Liver (tissue), 9 donors: ENCODE results near the gene TPSD1. TPM values are rescaled to one million over a fixed set of nuclear protein-coding genes. Genes with fewer than 3 reads are reported as not detected.

Experiments
- DNase-seq: peaks from one replicate; pipeline ENCODE4 v3.0.0-alpha.2; 2017; ENCODE audit warnings: low spot score
- H3K27ac ChIP-seq, 2 donors: one replicate each; pipeline ENCODE4 v1.7.0; 2013; ENCODE audit warnings: inconsistent platforms in 2 of 2, low read length in 2 of 2, control low read depth in 1 of 2, low read depth in 1 of 2, mild to moderate bottlenecking in 1 of 2
- H3K27me3 ChIP-seq, 4 donors: one replicate each; pipeline versions ENCODE4 v1.6.1 to v1.7.0; 2013; ENCODE audit warnings: low read length in 3 of 4, inconsistent platforms in 1 of 4, mild to moderate bottlenecking in 1 of 4, moderate library complexity in 1 of 4; ENCODE audit not compliant: control insufficient read depth in 4 of 4, insufficient read depth in 4 of 4
- H3K36me3 ChIP-seq, 4 donors: one replicate each; pipeline versions ENCODE4 v1.6.1 to v1.7.0; 2013; ENCODE audit warnings: low read length in 3 of 4, mild to moderate bottlenecking in 3 of 4, low read depth in 1 of 4, moderate library complexity in 1 of 4; ENCODE audit not compliant: control insufficient read depth in 4 of 4, insufficient read depth in 3 of 4
- H3K4me1 ChIP-seq, 4 donors: one replicate each; pipeline versions ENCODE4 v1.6.1 to v1.7.0; 2013; ENCODE audit warnings: low read length in 3 of 4, mild to moderate bottlenecking in 3 of 4, moderate library complexity in 1 of 4; ENCODE audit not compliant: control insufficient read depth in 4 of 4, insufficient read depth in 4 of 4
- H3K4me3 ChIP-seq, 3 donors: one replicate each; pipeline versions ENCODE4 v1.6.1 to v1.7.0; 2013; ENCODE audit warnings: low read length in 3 of 3, control low read depth in 1 of 3, low read depth in 1 of 3, mild to moderate bottlenecking in 1 of 3
- H3K9ac ChIP-seq, 2 donors: one replicate each; pipeline ENCODE4 v1.7.0; 2013; ENCODE audit warnings: low read length in 2 of 2, mild to moderate bottlenecking in 2 of 2, moderate library complexity in 2 of 2, control low read depth in 1 of 2, low read depth in 1 of 2
- H3K9me3 ChIP-seq, 4 donors: one replicate each; pipeline versions ENCODE4 v1.6.1 to v1.7.0; 2013; ENCODE audit warnings: low read length in 3 of 4; ENCODE audit not compliant: control insufficient read depth in 4 of 4
- FOXA1 ChIP-seq: IDR thresholded peaks from 2 replicates; pipeline ENCODE4 v1.6.1; 2016; ENCODE audit warnings: antibody characterized with exemption
- HNF4A ChIP-seq, 2 donors: conservative IDR thresholded peaks; 2 replicates each; pipeline ENCODE4 v1.6.1; 2016; ENCODE audit warnings: antibody characterized with exemption in 2 of 2, mild to moderate bottlenecking in 2 of 2
- HNF4G ChIP-seq: IDR thresholded peaks from 2 replicates; pipeline ENCODE4 v1.6.1; 2016; ENCODE audit warnings: antibody characterized with exemption
- JUND ChIP-seq, 2 donors: IDR thresholded peaks; 2 replicates each; pipeline ENCODE4 v1.6.1; 2016; ENCODE audit warnings: antibody characterized with exemption in 2 of 2
- RAD21 ChIP-seq, 2 donors: IDR thresholded peaks; 2 replicates each; pipeline ENCODE4 v1.6.1; 2016; ENCODE audit warnings: antibody characterized with exemption in 2 of 2, mild to moderate bottlenecking in 2 of 2
- SP1 ChIP-seq: IDR thresholded peaks from 2 replicates; pipeline ENCODE4 v1.6.1; 2018; ENCODE audit warnings: antibody characterized with exemption, mild to moderate bottlenecking
- TAF1 ChIP-seq: conservative IDR thresholded peaks from 2 replicates; pipeline ENCODE4 v1.6.1; 2016; ENCODE audit warnings: antibody characterized with exemption, mild to moderate bottlenecking
- YY1 ChIP-seq: IDR thresholded peaks from 2 replicates; pipeline ENCODE4 v1.6.1; 2016; ENCODE audit warnings: antibody characterized with exemption, mild to moderate bottlenecking
- WGBS: extraction: QIAGEN DNeasy Blood & Tissue Kit; methylation state at CpG from one replicate; pipeline ENCODE4 v1.1.7; 2013; 5-methylcytosine and 5-hydroxymethylcytosine counted together
- polyA plus RNA-seq, 2 donors: library from polyadenylated mRNA; stranded (reverse) in 1 of 2; unstranded in 1 of 2; fragments of 200-250 nt in 1 of 2; fragments of >200 nt in 1 of 2; fragmentation: Nextera tagmentation in 1 of 2; extraction: Ambion mirVana in 1 of 2; gene quantifications; one replicate each; pipeline versions ENCODE4 v1.2.1 to v1.2.3, GENCODE V29; 2013 to 2015
- total RNA-seq, 2 donors: library from RNA; depleted of rRNA; stranded (reverse); fragments of >200 nt; gene quantifications; one replicate each; pipeline ENCODE4 v1.2.3, GENCODE V29; 2014
- TF ChIP-seq, protein P1 (sequence below): IDR thresholded peaks from 2 replicates; pipeline ENCODE4 v1.6.1; 2016; ENCODE audit warnings: antibody characterized with exemption, mild to moderate bottlenecking
- TF ChIP-seq, protein P2 (sequence below): IDR thresholded peaks from 2 replicates; pipeline ENCODE4 v1.6.1; 2016; ENCODE audit warnings: antibody characterized with exemption
- TF ChIP-seq, protein P3 (sequence below): IDR thresholded peaks from 2 replicates; pipeline ENCODE4 v1.6.1; 2016; ENCODE audit warnings: antibody characterized with exemption
- TF ChIP-seq, protein P4 (sequence below): fragments of 150-350 bp; IDR thresholded peaks from 2 replicates; pipeline ENCODE4 v1.5.1; 2017; ENCODE audit warnings: improper control_type of control experiment, low read depth, low read length; ENCODE audit not compliant: missing input control
- TF ChIP-seq, protein P5 (sequence below): IDR thresholded peaks from 2 replicates; pipeline ENCODE4 v1.6.1; 2016; ENCODE audit warnings: antibody characterized with exemption
- donor health status: healthy.
- donor health status: healthy.
- donor health status: healthy.
- donor health status: healthy.
- donor health status: healthy.

TPSD1 gene
- total and polyA plus RNA-seq, 4 donors, result 0.28 to 0.40 TPM; not detected in 2

DNA sequence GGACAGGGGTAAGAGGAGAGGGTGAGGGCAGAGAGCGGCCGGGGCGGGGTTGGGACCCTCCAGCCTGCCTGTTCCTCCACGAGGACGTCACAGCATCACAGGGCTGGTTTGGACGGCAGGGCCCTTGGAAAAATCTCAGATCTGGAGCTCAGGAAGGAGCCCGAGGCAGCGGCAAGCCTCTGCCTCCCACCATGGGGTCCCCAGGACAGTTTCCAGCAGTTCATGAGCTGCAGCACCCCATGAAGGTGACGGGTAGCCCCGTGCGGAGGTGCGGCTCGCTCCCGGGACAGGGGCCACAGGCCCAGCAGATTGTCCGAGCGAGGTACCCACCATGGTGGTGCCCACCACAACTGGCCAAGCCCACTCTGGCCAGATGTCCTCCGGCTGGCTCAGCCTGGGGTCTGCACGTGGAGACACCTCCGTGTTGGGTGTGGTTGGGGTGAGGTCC, 21.3 kb downstream of the TPSD1 start (continued):
- TF ChIP-seq, protein P1, sequence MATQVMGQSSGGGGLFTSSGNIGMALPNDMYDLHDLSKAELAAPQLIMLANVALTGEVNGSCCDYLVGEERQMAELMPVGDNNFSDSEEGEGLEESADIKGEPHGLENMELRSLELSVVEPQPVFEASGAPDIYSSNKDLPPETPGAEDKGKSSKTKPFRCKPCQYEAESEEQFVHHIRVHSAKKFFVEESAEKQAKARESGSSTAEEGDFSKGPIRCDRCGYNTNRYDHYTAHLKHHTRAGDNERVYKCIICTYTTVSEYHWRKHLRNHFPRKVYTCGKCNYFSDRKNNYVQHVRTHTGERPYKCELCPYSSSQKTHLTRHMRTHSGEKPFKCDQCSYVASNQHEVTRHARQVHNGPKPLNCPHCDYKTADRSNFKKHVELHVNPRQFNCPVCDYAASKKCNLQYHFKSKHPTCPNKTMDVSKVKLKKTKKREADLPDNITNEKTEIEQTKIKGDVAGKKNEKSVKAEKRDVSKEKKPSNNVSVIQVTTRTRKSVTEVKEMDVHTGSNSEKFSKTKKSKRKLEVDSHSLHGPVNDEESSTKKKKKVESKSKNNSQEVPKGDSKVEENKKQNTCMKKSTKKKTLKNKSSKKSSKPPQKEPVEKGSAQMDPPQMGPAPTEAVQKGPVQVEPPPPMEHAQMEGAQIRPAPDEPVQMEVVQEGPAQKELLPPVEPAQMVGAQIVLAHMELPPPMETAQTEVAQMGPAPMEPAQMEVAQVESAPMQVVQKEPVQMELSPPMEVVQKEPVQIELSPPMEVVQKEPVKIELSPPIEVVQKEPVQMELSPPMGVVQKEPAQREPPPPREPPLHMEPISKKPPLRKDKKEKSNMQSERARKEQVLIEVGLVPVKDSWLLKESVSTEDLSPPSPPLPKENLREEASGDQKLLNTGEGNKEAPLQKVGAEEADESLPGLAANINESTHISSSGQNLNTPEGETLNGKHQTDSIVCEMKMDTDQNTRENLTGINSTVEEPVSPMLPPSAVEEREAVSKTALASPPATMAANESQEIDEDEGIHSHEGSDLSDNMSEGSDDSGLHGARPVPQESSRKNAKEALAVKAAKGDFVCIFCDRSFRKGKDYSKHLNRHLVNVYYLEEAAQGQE, result no peak

DNA sequence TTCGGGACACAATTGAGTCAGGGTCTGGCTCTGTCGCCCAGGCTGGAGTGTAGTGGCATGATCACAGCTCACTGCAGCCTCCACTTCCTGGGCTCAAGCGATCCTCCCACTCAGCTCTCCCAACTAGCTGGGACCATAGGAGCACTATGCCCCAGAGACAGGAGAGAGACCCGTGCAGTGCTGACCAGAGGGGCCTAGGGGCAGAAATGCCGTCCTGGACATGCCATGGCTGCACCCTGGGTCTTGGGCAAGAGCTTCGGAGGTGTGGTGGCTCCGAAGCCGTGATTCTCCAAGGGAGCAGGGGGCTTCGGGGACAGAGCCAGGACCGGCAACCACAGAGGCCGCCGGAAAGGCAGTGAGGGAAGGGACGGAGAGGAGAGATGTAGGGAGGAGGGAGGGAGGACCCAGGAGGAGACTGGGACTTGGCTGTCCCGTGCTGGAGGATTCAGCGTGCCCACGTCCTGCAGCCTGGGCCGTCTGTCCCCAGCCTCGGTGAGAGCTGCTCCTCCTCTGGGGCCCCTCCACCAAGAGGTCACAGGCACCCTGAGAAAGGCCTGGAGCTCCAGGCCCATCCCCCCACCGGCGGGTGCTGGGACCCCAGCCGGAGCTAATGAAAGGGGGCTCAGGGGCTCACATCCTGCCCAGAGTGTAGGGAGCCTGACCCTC, 21.9 kb downstream of the TPSD1 start:
- no peaks in the 10 kb centered on the region for H3K9me3 ChIP-seq
- peaks cover 0 to 3% (median 0%) of the 10 kb centered on the region in 4 donors for H3K27me3 ChIP-seq
- H3K4me3 ChIP-seq, result no peak overlapping the region
- WGBS, result 36% methylated on average over 21 of the region's 21 CpGs
- H3K4me1 ChIP-seq, result no peaks in the 10 kb centered on the region
- no peaks in the 10 kb centered on the region for H3K36me3 ChIP-seq
- TF ChIP-seq, protein P1, result no peak
- TF ChIP-seq JUND (IDR thresholded peaks at IDR 0.05), result no peak
- TF ChIP-seq, protein P2, sequence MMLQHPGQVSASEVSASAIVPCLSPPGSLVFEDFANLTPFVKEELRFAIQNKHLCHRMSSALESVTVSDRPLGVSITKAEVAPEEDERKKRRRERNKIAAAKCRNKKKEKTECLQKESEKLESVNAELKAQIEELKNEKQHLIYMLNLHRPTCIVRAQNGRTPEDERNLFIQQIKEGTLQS, result no peak
- no peak overlapping the region for H3K27ac ChIP-seq
- no peak overlapping the region for H3K9ac ChIP-seq
- DNase-seq, result no peak

DNA sequence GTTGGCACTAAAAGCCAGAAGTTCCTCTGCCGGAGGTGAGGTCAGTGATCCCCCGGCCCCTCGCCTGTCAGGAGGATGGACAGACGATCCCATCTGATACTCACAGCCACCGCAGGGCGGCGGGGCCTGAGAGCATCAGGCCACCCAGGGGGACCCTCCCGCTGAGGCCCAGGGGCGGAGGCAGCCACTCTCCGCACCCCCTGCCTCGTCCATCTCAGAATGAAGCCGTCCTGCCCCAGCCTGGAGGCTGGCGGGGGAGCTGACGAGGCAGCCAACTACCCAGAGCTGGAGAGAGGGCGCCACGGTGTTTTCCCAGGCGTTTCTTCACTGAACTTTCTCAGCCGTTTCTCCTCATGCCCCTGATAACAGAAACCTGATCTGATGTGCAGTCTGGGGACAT, 22.6 kb downstream of the TPSD1 start:
- no peaks in the 10 kb centered on the region for H3K9me3 ChIP-seq
- no peaks in the 10 kb centered on the region for H3K4me1 ChIP-seq
- H3K4me3 ChIP-seq, result no peak overlapping the region
- H3K36me3 ChIP-seq, result no peaks in the 10 kb centered on the region
- no peak overlapping the region for H3K27ac ChIP-seq
- no peak overlapping the region for H3K9ac ChIP-seq
- 8% methylated on average over 18 of the region's 18 CpGs for WGBS
- no peak for DNase-seq
- peaks cover 0 to 3% (median 0%) of the 10 kb centered on the region in 4 donors for H3K27me3 ChIP-seq
- TF ChIP-seq SP1 (no peak), TAF1 (no peak), HNF4A (conservative IDR thresholded peaks at IDR 0.05) (no peak), YY1 (no peak), JUND (IDR thresholded peaks at IDR 0.05) (no peak), HNF4G (no peak), RAD21 (IDR thresholded peaks at IDR 0.05) (no peak), FOXA1 (no peak)
- TF ChIP-seq, protein P3, sequence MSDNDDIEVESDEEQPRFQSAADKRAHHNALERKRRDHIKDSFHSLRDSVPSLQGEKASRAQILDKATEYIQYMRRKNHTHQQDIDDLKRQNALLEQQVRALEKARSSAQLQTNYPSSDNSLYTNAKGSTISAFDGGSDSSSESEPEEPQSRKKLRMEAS, result no peak
- TF ChIP-seq, protein P4, sequence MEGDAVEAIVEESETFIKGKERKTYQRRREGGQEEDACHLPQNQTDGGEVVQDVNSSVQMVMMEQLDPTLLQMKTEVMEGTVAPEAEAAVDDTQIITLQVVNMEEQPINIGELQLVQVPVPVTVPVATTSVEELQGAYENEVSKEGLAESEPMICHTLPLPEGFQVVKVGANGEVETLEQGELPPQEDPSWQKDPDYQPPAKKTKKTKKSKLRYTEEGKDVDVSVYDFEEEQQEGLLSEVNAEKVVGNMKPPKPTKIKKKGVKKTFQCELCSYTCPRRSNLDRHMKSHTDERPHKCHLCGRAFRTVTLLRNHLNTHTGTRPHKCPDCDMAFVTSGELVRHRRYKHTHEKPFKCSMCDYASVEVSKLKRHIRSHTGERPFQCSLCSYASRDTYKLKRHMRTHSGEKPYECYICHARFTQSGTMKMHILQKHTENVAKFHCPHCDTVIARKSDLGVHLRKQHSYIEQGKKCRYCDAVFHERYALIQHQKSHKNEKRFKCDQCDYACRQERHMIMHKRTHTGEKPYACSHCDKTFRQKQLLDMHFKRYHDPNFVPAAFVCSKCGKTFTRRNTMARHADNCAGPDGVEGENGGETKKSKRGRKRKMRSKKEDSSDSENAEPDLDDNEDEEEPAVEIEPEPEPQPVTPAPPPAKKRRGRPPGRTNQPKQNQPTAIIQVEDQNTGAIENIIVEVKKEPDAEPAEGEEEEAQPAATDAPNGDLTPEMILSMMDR, result no peak
- TF ChIP-seq, protein P5, sequence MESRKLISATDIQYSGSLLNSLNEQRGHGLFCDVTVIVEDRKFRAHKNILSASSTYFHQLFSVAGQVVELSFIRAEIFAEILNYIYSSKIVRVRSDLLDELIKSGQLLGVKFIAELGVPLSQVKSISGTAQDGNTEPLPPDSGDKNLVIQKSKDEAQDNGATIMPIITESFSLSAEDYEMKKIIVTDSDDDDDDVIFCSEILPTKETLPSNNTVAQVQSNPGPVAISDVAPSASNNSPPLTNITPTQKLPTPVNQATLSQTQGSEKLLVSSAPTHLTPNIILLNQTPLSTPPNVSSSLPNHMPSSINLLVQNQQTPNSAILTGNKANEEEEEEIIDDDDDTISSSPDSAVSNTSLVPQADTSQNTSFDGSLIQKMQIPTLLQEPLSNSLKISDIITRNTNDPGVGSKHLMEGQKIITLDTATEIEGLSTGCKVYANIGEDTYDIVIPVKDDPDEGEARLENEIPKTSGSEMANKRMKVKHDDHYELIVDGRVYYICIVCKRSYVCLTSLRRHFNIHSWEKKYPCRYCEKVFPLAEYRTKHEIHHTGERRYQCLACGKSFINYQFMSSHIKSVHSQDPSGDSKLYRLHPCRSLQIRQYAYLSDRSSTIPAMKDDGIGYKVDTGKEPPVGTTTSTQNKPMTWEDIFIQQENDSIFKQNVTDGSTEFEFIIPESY, result no peak
- TF ChIP-seq, protein P1, result no peak
